GM21360 (cell line): Measurements from ENCODE around the gene TEC.

Experiments
- ATAC-seq: cut with Tn5 transposase; IDR thresholded peaks from one replicate; pipeline ENCODE4 v1.9.1; 2021; ENCODE audit warnings: mild to moderate bottlenecking, moderate library complexity; ENCODE audit not compliant: unreplicated experiment

The TEC gene

DNA sequence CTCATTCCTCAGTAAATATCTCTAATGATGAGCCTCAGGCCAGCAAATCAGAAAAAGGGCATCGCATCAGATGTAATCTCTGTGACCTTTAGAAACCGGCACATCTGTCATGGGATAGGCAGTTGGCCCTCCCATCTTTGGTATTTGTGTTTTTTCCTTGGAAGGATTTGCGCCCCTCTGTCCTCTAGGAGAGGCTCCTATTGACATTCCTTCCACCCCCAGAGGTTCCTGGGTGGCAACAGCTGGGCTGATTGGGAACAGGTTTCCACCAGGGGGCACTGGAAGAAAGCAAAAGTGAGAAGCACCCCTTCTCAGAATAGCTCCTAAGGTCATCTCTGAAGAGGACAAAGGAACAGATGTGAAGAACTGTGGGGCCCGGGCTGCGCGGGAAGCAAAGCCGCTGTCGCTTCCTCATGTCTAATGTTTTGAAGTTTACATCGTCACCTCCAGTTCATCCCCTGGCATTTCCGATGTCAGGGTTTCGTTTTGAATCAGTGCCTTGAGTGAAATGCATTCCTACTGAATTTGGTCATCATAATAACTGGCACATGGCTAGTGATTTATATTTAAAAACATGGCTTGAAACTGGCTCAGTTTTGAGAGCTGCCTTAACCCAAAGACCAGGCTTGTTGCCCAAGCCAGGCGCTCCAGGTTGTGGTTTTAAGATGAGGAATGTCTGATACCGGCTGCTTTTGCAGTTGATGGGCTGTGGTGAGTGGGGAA lies 141.8 kb downstream of the TEC start:
- ATAC-seq = peak; percentile 95

GRCh38 chr4:48127231-48127630 lies 142.4 kb downstream of the TEC start:
- ATAC-seq = no peak

DNA sequence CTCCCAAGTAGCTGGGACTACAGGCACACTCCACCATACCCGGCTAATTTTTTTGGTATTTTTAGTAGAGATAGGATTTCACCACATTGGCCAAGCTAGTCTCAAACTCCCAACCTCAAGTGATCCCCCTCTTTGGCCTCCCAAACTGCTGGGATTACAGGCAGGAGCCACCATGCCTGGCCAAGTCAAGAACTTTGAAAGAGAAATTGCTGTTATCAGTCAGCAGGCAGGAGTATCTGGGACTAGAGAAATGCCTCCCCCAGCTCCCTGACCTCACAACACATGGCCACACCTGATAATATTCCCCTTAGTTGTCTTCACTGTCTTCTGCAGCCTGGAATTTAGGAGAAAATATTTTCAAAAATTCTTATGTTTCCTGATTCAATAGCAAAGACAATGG lies 143.0 kb downstream of the TEC start:
- ATAC-seq = no peak

GRCh38 chr4:48124870-48125269 lies 144.8 kb downstream of the TEC start:
- ATAC-seq = no peak

DNA sequence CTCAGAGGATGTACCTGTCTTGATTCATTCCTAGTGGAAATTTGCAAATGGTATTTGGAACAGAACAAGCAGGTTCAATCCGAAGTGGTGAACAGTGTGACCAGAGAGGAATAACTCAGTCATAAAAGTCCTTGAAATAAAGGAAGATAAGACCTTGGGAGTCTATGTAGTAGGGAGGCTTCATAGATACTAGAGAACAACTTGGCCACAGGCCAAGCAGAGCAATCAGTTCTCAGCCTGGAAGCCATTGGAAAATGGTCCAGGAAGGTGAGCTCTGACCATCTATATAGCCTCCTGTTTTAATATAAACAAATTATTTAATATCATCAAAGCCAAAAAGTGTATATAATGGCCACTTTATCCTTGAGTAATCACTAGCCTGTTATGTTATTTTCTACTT lies 146.9 kb downstream of the TEC start:
- no peak for ATAC-seq

- ATAC-seq = no peak
Measured at GRCh38 chr4:48121180-48121579, 148.5 kb downstream of the TEC start.

DNA sequence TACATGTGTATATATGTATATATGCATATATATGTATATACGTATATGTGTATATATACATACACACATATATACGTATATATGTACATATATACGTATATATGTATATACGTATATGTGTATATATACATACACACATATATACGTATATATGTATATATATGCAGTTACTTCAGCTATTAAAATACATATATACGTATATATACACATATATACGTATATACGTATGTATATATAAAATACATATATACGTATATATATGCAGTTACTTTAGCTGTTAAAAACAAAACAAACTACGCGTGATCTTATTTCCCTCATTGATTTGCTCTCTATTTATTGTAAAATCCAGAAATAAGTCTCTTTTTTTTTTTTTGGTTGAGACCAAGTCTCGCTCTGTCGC lies 149.5 kb downstream of the TEC start:
- ATAC-seq = no peak

- no peak for ATAC-seq
Measured at GRCh38 chr4:48119646-48120045, 150.0 kb downstream of the TEC start.

GRCh38 chr4:48118081-48118480 lies 151.6 kb downstream of the TEC start:
- ATAC-seq = no peak

DNA sequence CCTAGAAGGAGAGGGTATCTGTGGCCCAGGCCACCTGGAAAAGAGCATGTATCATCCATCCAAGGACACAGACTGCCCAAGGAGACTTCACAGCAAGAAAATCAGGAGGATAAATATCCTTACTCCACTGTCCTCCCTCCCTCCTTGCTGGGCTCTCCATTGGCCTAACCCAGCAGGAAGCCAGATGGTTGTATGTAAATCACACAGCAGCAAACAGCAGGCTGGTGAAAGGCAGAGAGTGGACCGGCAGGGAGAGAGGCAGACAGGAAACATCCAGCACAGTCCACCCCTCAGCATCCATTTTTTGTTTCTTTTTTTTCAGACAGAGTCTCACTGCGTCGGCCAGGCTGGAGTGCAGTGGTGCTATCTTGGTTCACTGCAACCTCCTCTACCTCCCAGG lies 153.1 kb downstream of the TEC start:
- ATAC-seq = no peak

GRCh38 chr4:48114412-48114811 lies 155.2 kb downstream of the TEC start:
- ATAC-seq = no peak

- ATAC-seq = no peak
Measured at GRCh38 chr4:48112017-48112667, 157.5 kb downstream of the TEC start.

DNA sequence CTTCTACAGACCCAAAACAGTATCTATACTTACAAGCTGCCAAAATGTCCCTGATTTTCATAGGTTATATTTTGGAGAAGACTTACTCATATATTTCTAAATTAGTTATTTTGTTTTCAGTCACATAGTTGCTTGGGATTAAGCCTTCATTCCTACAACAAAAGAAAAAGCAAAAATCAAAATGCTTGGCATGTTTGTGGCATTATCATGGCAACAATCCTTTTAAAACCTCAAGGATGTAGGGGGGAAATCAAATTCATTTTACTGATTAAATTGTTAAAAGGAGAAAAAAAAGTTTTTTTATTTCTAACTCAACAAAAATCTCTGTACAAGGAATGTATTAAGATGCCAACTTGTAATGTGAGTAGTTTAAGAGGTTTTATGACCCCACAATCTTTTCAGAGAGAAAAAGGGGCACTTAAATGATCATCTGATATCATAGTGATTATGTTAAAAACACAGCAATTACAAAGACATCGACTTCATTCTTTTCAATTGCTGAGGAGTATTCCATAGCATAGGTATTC lies 159.1 kb downstream of the TEC start:
- ATAC-seq = no peak

DNA sequence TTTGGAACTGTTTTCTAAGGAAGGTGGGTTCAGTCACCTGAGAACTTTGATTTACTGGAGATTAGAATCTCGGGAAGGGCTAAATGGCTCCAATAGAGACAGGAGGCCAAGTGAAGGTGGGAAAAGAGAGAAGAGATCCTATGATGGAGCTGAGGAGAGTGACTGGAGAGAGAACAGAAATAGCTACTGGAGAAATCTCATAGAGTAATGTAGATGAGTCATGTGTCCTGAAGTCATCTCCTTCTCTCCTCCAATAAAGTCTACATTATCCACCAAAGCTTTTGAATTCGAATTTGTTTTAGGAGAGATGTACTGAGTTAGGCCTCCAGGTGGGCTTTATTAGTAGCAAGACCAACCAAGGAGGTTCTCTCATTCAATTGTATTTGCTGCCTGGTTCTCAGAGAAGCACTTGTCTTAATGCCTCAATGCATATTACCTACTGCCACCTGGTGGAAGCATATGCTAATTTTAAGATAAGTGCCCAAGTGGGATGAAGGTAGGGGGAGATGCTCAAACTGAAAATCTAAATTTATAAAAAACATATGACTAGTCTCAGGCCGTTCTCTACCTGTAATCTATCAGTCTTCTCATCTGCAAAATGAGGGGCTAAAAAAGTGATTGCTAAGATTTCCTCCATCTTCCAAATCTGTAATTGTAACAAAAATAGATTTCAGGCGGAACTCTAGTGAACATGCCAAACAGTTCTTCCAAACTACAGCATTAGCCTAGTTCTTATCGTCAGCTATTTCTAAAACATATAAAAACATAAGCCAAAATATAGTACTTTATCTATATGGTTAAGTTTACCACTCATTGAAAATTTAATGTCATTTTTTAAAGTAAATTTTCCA lies 160.0 kb downstream of the TEC start:
- ATAC-seq = no peak

DNA sequence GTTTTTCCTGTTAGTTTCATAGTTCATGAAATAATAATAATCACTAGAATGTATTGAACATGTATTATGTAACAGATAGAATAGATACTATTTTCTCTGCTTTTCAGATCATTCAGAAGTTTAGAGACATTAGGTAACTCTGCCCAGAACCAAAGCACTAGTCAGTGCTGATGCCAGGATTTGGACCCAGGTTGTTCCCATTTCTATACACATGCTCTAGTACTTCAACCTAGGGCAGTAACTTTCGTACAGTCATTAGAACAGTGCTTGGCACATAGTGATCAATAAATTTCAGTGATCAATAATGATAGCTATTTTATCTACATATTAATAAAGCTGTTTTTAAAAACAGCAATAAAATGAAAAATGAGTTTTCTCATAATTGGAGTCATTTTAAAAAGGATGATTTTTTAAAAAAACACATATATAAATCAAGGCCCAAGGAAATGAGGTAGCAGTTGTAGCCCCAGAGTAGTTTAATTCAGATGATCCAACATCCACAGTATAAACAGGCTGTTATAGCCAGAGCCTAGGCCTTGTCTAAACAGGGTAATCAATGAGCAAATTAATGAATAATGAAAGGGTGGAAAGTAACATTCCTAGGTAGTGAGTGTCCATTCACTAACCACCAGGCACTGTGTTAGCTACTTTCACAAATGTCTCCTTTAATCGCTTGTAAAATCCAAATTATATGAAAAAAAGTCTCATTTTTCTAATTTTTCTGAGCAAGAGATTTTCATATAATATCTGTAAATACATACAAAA lies 161.1 kb downstream of the TEC start:
- no peak for ATAC-seq

DNA sequence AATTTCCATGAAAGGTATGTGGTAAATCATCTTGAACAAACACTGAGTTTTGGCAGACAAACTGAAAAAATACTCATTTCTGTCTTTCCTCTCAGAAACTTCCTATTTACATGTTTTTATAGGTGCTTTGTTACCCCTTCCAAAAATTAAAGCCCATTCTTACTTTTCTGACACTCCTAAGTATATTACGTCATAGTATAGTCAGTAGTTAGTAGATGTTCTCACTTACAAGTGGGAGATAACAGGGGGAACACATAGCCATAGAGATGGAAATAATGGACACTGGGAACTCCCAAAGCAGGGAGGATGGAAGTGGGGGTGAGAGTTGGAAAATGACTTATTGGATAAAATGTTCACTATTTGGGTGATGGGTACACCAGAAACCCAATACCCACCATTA lies 164.4 kb downstream of the TEC start:
- no peak for ATAC-seq

DNA sequence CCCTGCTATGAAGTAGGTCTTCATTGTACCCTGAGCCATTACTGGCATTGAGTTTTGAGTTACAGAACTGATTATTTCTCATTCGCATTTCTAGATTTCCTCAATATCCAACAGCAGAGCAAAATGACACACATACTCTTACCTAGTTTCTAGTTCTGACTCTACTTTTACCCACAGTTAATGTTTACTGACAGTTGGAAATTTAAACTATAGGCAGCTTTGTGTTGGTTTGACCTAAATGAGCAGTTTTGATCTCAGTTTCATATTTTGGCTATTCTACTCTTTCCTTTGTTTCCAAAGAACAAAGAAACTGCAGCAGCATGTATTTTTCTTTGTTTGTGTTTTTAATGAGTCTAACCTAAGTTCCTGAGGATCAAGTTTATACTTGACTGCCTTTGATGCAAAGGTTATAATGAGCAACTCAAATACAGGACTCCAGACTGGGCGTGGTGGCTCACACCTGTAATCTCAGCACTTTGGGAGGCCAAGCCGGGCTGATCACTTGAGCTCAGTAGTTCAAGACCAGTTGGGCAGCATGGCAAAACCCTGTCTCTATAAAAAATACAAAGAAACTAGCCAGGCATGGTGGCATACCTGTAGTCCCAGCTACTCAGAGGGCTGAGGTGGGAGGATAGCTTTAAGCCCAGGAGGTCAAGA lies 166.0 kb downstream of the TEC start:
- ATAC-seq = no peak

DNA sequence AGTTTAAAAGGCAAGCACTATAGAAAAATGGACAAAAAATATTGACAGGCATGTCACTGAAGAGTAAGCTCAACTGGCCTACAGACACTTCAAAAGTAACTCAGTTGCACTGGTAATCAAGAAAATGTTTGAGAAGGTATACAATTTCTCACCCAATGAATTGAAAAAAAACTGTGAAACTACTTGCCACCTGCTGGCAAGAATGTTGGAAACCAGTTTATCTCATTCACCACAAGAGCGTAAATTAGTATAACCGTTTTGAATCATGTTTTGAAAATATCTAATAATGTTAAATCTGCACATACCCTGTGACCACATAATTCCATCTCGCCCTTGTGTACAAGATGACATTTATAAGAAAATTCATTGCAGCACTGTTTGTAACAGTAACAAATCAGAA lies 167.3 kb downstream of the TEC start:
- ATAC-seq = no peak

DNA sequence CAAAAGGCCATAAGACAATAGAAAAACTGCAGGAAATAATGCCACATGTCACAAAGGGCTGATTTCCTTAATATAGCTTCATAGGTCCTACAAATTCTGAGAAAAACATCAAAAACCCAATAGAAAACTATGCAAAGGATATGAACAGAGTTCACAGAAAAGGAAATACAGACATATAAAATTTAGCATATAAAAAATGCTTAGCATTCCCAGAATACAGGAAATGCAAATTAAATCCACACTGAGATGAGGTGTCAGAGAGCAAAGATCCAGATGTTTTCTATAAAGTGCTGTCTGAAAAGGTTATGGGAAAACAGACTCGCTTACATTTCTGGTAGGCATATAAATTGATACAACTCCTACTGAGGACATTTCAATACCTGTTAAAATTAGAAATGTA lies 169.4 kb downstream of the TEC start:
- no peak for ATAC-seq

DNA sequence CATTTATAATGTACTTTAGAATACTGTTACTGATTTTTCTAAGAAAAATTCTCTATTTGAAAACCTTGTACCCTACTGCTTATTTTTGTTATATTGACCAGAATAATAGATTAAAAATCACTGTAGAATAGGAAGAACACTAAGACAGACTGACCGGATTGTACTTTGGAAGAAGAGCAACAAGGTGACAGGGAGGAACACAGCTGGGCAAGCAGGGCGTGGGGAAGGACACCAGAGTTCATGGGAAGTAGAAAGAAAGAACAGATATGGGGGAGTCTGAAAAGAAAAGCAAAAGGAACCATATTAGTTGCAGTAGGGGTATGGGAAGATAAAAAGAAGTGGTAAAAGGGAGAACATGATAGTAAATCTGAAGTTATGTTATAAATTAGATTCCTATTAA lies 174.2 kb downstream of the TEC start:
- ATAC-seq = no peak
